Measurements from ENCODE around the gene SH3RF3.

Gene SH3RF3

DNA sequence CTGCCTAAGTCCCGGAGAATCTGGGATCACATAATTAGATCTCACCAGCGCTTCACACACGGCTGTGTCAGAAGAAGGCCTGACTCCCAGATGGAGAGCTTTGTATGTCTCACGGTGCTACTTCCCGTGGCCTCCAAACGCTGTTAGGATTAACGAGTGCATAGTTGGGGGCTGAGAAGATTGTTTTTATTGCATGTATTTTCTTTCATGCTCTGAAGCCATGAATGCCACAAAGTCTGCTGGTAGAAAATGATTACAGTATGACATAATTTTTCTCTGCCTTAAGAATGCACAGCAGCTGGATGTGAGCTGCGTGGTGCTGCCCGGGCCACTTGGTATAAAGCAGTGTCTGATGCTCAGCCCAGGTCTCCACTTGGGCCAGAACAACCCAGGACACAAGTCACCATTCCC is 318.3 kb downstream of the SH3RF3 start:
- peak; percentile 64 for DNase-seq

GRCh38 chr2:109447776-109448175 is 318.8 kb downstream of the SH3RF3 start:
- DNase-seq, result peak; percentile 88

DNA sequence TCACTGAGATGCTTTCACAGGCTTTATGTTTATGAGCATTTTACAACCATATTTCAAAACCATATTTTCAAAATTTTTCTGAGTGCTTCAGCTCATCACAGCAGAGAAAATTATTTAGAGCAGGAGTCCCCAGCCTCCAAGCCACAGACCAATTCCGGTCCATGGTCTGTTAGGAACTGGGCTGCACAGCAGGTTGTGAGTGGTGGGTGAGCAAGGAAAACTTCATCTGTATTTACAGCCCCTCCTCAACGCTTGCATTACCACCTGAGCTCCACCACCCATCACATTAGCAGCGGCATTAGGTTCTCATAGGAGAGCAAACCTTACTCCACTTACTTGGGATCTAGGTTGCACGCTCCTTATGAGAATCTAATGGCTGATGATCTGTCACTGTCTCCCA is 319.2 kb downstream of the SH3RF3 start:
- DNase-seq, result no peak

GRCh38 chr2:109448946-109449788 is 320.2 kb downstream of the SH3RF3 start:
- peak; percentile 96 for DNase-seq

DNA sequence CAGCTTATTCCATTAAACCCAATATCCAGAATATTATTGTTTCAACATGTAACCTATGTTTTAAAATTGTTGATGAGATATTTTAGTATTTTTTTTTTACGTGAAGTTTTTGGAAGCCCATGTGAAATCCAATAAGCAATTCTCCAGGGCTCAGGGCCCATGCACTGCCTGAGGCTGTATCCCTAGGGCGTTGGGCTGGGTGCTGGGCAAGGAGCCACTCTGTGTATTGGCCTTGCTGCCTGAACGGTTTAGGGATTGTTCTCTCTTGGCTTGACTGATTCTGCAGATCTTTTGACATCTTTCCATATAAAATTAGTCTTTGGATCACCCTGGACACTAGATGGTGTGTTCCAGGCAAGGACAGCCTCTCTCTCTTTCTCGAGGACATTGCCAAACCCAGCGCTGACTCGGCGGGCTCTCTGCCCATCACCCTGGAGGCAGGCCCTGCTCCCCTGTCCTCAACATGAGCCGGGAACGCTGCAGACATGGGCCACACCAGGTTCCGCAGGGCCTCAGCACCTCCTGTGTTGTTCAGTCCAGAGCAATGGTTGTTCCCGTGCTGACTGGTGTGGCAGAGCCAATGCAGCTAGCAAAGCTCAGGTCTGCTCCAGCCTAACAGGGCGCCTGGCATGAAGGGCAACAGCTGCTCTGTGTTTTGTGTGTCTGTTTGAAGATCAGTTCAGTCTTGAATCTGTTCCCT is 321.7 kb downstream of the SH3RF3 start:
- peak; percentile 85 for DNase-seq

DNA sequence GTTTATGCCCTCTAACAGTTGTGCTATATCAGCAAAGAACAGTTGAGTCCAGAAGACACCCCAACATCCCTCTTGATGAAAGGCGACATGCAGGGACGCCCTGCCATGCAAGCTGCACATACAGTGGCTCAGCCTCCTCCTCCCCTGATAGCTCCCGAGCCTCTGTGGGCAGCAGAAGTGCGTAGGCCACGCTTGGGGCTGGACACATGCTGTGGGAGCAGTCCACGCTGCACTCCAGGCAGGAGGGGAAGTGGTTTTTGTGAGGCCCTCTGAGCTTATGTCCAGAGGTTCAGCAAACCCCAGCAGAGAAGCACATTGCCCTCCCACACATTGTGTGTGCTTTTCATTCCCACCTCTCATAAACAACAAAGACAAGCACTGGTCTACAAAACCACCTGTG is 322.7 kb downstream of the SH3RF3 start:
- DNase-seq, result no peak

GRCh38 chr2:109452318-109453305 is 323.6 kb downstream of the SH3RF3 start:
- DNase-seq, result no peak

DNA sequence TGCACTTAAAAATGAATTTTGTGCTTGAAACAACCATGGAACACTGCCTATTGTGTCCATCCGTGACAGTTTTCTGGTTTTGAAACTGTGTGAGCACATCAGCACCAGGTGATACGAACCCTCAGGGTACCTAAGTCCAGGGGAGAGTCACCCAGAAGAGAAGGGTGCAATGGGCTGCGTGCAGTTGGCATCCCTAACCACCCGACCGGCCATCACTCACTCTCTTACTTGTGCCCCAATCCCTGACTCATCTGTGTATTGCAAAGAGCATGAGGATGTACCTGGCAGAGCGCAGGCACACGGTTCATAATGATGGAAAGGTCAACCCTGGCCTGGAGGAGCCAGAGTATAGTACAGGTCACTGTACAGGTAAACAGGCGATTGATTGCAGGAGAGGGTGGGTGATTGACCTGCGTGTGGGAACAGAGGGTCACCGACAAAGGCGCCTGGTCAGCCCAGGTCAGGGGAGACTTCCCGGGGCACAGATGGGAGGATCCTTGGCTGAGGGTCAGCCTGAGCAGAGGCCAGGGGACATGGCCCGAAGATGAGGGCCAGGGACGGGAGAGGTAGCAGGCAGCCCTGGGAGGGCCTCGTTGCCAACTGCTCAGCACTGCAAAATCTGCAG is 324.5 kb downstream of the SH3RF3 start:
- DNase-seq, result no peak

DNA sequence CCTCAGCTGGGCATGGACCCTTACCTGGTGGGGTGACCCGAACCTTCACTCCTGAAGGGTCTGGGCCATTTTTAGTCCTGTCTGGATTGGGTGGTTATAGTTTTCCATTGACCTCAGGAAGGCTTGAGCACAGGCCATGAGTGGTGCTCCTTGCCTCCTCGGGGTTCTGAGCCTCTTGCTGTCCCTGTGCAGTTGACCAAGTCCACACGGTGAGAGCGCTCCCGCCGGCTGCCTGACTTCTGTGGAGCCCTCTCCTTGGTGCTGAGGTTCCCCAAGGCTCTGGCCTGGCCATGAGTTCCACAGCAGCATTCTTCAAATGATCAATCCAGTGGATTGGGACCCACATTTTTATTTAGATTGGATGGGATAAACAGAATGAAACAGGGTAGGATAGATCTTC is 325.3 kb downstream of the SH3RF3 start:
- DNase-seq, result no peak

GRCh38 chr2:109454765-109455394 is 325.9 kb downstream of the SH3RF3 start:
- DNase-seq, result no peak

- peak; percentile 18 for DNase-seq
Observed at GRCh38 chr2:109455731-109456691, 327.0 kb downstream of the SH3RF3 start.

DNA sequence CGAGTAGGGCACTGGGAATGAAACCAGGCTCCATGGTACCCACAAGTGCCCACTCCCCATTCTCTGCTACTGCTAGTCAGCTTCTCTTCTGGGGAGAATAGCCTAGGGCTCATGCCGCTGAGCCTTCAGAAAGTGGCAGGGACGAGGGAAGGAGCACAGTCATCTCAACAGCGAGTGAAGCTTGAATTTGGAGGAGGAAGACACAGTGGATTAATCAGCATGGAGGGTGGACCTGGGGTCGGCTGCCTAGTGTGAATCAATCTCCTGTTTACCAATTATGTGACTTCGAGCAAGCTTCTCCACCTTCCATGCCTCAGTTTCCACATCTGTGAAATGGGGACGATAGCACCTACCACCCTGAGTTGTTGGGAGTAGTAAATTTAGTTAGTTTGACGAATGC is 327.8 kb downstream of the SH3RF3 start:
- DNase-seq, result no peak

GRCh38 chr2:109457366-109457765 is 328.4 kb downstream of the SH3RF3 start:
- DNase-seq, result no peak

GRCh38 chr2:109457794-109458193 is 328.8 kb downstream of the SH3RF3 start:
- DNase-seq, result peak; percentile 21

DNA sequence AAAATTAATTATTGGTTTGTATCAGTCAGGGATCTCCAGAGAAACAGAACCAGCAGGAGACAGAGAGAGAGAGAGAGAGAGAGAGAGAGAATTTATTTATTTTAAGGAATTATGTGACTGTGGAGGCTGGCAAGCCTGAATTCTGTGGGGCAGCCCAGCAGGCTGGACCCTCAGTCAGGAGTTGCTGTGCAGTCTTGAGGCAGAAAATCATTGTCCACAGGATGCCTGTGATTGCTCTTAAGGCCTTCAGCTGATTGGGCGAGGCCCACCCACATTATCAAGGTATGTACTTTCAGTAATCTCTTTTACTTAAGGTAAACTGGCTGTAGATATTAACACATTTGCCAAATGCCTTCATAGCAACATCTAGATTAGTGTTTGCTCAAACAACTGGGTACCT is 329.5 kb downstream of the SH3RF3 start:
- no peak for DNase-seq

DNA sequence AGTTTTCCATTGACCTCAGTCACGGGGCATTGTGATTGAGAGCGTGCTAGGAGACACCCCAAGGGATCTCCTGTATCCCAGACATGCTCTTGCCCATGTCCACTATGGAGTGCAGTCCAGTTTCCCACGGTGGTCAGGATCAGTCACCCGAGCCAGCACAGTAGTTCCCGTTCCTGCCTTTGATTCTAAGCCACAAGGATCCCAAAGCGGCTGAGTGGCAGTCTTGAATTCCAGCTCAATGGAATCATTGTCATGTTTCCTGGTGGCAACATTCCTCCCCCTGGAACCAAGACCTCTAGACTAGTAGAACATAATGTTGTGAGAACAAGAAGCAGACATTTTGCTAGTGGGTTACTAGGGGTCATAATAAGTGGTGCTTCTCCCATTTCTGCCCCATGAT is 330.5 kb downstream of the SH3RF3 start:
- no peak for DNase-seq

GRCh38 chr2:109460553-109461324 is 331.7 kb downstream of the SH3RF3 start:
- no peak for DNase-seq

DNA sequence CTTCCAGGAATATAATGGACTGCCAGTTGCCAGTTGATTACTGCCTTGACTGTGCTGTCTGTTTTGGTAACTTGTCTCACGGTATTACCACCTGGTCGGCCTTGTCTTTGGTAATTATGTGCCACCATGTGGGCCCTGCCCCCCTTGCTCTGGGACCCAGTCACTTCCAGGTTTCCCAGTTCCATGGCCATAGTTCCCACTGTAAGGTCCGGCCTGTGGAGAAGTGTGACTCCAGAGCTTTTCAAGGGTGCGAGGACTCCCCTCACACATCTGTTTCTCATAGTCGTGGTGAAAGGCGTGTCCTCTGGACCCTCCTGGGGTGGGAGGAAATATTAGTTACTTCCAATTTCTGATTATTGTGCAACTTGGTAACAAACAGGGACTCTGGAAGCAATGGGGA is 334.2 kb downstream of the SH3RF3 start:
- no peak for DNase-seq

GRCh38 chr2:109463891-109464290 is 334.9 kb downstream of the SH3RF3 start:
- DNase-seq, result peak; percentile 30

Data from NCI-H1694 treated with DMSO at 0.1 percent for 48 hours (cell line).